Stimulated activated effector memory CD8-positive, alpha-beta T cell treated with anti-CD3 and anti-CD28 coated beads, Interleukin-12 subunit alpha, Interleukin-12 subunit beta, amount 100 ng/mL, for 72 hours (primary cell): Measurements from ENCODE around the gene CPLX1.
"Not testable (repeated sequence)": the region's sequence is repeated elsewhere in the genome, so short reads cannot be mapped to it uniquely, and the experiment has no call there.

Experiments used
- ATAC-seq: fragments of 150-1000 bp; cut with Tn5 transposase; 2 replicates; pipeline ENCODE4 v1.10.0; 2021
- DNase-seq, 2 donors: peaks; one replicate each; pipeline ENCODE4 v3.0.0; 2021 to 2022; ENCODE audit warnings: low spot score in 2 of 2
- H3K27ac Mint-ChIP-seq: one replicate; pipeline ENCODE4 v1.8.0; 2022; ENCODE audit warnings: mild to moderate bottlenecking, mixed read lengths
- H3K36me3 Mint-ChIP-seq: one replicate; pipeline ENCODE4 v1.8.0; 2022; ENCODE audit warnings: mild to moderate bottlenecking, mixed read lengths
- H3K4me1 Mint-ChIP-seq: one replicate; pipeline ENCODE4 v1.8.0; 2022; ENCODE audit warnings: mixed read lengths
- H3K4me3 Mint-ChIP-seq: one replicate; pipeline ENCODE4 v1.8.0; 2022; ENCODE audit warnings: mild to moderate bottlenecking, mixed read lengths
- H3K9me3 Mint-ChIP-seq: one replicate; pipeline ENCODE4 v1.8.0; 2022; ENCODE audit warnings: mixed read lengths

CPLX1 gene

DNA sequence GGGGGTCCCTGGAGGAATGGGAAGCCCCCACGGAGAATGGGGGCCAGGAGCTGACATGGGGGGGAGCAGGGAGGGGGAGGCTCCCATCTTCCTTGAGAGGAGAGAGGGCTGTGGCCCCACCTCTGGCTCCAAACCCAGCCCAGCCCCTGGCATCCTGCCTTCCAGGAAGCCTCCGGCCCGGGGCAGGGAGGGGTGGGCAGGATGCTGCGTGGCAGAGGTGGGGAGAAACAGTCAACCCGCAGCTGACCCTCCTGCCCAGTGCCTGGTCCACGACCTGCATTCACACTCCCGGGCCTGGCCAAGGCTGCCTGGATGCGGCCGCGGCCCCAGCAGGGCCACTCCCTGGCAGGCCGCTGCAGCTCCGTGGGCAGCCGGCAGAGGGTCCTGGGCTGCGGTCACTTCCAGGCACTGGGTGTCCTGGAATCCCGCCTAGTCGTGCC is 39.0 kb downstream of the CPLX1 start:
- no peaks in the 10 kb centered on the region for H3K9me3 Mint-ChIP-seq
- ATAC-seq = no peak
- peak overlapping the region; percentile 12 for H3K4me3 Mint-ChIP-seq
- peak in 1 of 2 donors; percentile 51 for DNase-seq
- H3K4me1 Mint-ChIP-seq = peaks cover 23% of the 10 kb centered on the region
- peaks cover 11% of the 10 kb centered on the region for H3K36me3 Mint-ChIP-seq
- no peak overlapping the region for H3K27ac Mint-ChIP-seq

DNA sequence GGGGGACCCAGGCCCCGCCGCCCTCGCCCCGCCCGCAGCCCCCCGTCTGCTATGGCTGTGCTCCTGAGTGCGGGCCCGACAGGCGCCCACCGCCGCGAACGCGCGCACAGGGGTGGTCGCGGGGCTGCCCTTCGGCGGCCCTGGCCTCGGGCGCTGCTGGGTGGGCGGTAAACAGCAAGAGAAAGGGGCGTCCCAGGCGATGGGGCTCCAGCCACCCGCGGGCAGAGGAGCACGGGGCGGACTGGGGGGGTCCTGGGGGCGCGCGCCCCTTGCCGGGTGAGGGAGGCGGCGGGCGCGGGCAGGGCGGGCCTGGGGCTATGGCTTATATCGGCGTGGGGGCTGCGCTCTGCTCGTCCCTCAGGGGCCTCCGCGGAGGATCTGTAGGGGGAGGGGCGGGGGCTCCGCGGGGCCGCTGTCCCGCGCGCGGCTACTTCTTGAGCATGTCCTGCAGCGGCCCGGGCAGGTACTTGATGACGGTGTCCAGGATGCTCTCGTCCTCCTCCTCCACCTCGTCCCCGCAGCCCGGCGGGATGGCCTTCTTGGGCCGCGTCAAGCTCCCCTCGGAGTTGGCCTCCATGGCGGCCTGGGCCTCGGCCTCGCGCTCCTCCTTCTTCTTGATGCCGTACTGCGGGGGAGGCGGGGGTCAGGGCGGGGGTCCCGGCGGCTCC is 39.7 kb downstream of the CPLX1 start:
- Mint-ChIP-seq H3K36me3 (peaks cover 18% of the 10 kb centered on the region), H3K4me1 (peaks cover 23% of the 10 kb centered on the region), H3K27ac (no peak overlapping the region), H3K9me3 (no peaks in the 10 kb centered on the region), H3K4me3 (peak overlapping the region; percentile 34)
- DNase-seq = no peak
- ATAC-seq = no peak

DNA sequence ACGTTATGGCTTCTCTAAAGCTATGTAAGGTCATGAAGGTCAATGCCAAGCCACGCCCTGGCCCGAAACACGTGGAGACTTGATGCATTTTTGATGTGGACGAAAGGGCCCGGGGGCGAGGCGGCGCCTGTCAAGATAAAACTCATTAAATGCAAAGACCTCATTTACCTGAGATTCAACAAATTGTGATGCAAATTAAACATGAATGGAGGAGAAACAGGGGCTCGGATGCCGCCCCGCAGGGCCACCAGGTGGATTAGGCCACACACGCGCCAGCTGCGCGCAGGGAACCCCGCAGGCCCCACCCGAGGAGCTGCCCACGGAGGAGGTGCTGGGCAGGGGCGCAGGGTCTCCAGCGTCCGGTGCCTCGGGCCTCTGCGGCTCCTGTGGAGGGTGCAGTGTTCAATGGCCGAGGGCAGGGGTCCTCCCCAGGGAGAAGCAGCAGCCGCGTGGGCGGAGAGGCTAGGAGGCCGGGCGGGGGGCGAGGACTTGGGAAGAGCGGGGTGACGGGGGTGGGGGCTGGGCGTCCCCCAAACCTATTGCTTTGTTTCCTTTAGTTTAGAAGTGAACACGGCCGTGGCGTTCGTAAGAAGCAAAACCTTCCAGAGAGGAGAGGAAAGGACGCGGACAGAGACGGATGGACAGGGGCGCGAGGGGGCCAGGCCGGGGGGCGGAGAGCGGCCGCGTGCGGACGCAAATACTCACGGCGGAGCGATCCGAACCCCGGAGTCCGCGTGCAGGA is 40.4 kb downstream of the CPLX1 start:
- no peak overlapping the region for H3K27ac Mint-ChIP-seq
- peaks cover 26% of the 10 kb centered on the region for H3K4me1 Mint-ChIP-seq

DNA sequence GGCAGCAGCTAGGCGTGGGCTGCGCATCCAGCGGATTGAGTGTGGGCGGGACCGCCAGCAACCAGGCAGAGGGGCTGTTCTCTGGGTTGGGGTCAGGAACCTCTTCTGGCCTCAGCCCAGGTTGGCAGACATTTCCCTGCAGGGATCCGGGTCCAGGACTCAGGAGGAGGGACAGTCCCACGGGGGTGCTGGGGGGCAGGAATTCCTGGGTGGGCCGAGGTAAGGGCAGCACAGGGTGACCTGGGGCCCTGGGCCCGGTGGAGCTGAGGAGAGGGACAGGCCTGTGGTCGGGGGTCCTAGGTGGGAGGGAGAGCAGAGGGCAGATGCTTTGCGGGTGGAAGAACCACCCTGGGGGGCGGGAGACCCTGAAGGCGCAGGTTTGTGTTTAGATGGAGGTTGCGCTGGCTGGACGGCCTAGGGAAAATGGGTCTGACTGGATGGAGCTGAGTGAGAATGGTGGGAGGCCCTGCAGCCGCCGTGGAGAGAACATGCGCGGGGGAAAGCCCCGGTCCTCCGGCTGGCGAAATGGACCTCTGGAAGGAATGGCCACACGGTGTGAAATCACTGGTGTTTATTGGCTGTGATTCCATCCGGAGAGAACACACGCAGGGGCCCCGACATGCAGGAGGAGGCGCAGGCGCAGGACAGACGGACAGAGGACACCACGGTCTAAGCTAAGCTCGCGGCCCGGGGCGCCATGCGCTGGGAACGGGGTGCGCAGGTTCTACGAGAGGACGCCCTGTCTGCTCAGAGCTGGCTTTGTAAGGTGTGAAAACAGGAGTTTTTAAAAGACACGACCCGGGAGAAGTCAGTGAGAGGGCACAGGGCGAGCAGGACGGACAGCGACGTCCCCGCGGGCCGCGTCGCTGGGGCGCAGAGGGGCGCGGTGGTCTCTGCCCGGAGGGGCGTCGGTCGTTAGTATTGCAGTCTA is 41.3 kb downstream of the CPLX1 start:
- ATAC-seq (no peak), DNase-seq (no peak)
- Mint-ChIP-seq H3K27ac (no peak overlapping the region), H3K36me3 (peaks cover 33% of the 10 kb centered on the region), H3K9me3 (no peaks in the 10 kb centered on the region), H3K4me3 (peak overlapping the region; percentile 34), H3K4me1 (peaks cover 34% of the 10 kb centered on the region)

More for the DNA sequence above, 40.4 kb downstream of the CPLX1 start:
- Mint-ChIP-seq H3K36me3 (peaks cover 25% of the 10 kb centered on the region), H3K9me3 (no peaks in the 10 kb centered on the region), H3K4me3 (peak overlapping the region; percentile 34)
- no peak for ATAC-seq
- no peak for DNase-seq

DNA sequence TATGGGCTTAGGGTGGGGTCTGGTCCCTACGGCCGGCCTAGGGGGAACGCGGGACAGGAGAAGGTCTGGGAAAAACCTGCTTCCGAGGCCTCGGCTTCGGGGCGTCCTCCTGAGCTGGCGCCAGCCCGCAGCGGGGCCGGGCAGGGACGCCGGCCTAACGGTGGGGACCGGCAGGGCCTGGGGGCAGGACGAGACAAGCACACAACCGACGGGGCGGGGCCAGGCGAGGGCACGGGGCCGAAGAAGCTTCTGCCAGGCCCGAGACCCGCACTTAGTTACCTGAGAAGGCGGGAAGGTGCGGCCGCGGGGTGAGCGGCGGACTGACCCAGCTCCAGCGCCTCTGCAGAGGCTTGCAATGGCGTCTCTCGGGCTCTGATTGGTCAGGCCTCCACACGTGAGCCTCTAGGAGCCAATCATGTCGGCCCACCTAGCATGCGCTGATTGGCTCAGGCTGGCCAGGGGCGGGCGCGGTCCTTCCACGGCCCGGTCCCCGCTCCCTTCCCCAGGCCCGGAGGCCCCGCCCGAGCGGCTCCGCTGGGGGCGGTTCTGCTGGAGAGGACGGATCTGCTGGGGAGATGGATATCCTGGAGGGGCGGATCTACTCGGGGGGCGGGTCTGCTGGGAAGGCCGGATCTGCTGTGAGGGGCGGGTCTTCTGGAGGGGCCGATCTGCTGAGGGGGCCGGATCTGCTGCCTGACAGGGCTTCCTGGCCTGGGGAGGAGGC is 44.3 kb downstream of the CPLX1 start:
- DNase-seq = peak; percentile 97 to 99
- Mint-ChIP-seq H3K36me3 (peaks cover 58% of the 10 kb centered on the region), H3K9me3 (no peaks in the 10 kb centered on the region), H3K4me1 (peaks cover 50% of the 10 kb centered on the region), H3K27ac (peak overlapping the region; percentile 96), H3K4me3 (peak overlapping the region; percentile 77)
- ATAC-seq = peak; percentile 96

DNA sequence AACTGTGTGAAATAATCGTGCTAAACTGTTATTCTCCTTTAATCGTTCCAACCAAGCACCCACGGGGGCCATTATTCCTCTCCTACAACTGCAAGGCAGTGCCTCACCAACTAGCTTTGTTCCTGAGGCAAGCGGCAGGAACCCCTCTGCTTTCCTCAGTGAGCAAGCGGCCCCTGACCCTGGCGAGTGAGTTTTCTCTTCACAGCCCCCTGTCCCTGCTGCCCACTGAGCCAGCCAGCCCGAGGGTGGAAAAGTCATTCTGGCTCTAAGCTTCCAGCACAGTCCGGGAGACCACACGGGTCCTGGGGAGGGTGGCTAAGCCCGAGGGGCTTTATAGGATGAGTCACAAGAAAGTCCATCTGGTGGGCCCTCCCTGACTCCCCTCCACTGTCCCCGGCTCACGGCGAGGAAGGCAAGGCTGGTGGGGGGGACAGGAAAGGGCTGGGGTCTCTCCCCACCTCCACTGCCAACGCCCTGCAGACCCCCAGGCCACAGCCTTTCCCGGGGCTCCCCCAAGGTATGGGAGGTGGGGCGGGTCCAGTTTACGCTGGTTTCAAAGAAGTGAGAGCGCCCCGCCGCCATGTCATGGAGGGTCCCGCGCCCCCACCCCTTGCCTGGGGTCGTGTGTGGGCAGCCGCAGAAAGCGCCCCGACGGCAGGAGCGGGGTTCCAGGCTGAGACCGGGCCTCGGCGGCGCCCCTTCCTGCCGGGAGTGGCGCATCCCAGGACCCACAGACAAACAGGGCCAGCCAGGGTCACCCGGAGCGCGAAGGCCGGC is 45.0 kb downstream of the CPLX1 start:
- H3K4me1 Mint-ChIP-seq = peaks cover 55% of the 10 kb centered on the region
- H3K36me3 Mint-ChIP-seq = peaks cover 65% of the 10 kb centered on the region
- H3K27ac Mint-ChIP-seq = peak overlapping the region; percentile 96
- ATAC-seq = no peak
- peak overlapping the region; percentile 77 for H3K4me3 Mint-ChIP-seq
- DNase-seq = no peak
- H3K9me3 Mint-ChIP-seq = no peaks in the 10 kb centered on the region

DNA sequence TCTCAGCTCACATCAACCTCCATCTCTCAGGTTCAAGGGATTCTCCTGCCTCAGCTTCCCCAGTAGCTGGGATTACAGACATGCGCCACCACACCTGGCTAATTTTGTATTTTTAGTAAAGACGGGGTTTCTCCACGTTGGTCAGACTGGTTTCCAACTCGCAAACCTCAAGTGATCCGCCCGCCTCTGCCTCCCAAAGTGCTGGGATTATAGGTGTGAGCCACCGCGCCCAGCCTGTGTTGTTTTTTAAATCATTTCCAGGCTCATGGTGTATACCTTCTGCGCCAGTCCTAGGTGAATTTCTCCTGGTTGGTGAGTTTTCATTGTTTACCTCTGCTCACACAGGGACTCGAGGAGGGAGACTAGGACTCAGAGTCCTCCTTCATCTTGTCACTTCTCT is 45.7 kb downstream of the CPLX1 start:
- not testable (repeated sequence) for DNase-seq, ATAC-seq, H3K9me3 Mint-ChIP-seq
- Mint-ChIP-seq H3K27ac (peak overlapping the region; percentile 96), H3K4me3 (peak overlapping the region; percentile 77), H3K4me1 (peaks cover 58% of the 10 kb centered on the region), H3K36me3 (peaks cover 72% of the 10 kb centered on the region)

DNA sequence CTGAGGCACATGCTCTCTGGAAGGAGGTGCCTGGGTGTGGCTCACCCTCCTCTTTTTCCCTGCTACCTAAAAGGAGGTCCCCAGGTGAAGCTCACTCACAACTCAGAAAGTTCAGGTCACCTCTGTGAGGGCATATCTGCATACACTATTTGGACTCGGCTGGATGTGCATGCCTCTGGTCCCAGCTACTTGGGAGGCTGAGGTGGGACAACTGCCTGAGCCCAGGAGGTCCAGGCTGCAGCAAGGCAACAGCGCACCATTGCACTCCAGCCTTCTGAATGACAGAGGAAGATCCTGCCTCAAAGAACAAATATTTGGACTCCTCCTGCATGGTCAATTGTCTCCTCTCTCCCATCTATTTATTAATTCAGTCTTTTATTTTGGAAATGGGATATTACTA is 46.4 kb downstream of the CPLX1 start:
- Mint-ChIP-seq H3K36me3 (peaks cover 79% of the 10 kb centered on the region), H3K4me1 (peaks cover 58% of the 10 kb centered on the region), H3K4me3 (peak overlapping the region; percentile 77), H3K9me3 (no peaks in the 10 kb centered on the region), H3K27ac (peak overlapping the region; percentile 34)
- no peak for DNase-seq
- ATAC-seq = no peak

DNA sequence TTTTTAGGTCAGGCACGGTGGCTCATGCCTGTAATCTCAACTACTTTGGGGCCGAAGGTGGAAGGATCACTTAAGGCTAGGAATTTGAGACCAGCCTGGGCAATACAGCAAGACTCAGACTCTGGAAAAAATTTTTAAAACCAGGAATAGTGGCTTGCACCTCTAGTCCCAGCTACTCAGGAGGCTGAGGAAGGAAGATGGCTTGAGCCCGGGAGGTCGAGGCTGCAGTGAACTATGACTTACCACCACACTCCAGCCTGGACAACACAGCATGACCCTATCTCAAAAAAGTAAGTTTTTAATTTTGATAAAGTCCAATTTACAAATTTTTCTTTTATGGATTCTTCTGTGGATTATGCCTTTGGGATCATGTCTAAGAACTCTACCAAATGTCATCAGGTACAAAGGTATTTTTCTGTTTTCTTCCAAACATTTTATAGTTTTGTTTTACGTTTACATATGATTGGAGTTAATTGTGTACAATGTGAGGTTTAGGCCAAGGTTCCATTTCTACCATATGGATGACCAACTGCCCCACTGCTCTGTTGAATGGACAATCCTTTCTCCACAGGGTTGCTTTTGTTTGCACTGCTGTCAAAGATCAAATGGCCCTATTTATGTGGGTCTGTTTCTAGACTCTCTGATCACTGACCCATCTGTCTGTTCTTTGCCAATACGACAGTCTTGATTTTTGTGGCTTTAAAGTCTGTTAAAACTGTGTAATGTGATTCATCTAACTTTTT is 48.2 kb downstream of the CPLX1 start:
- H3K9me3 Mint-ChIP-seq = no peaks in the 10 kb centered on the region
- H3K27ac Mint-ChIP-seq = peak overlapping the region; percentile 82
- peaks cover 86% of the 10 kb centered on the region for H3K36me3 Mint-ChIP-seq
- ATAC-seq = no peak
- no peak overlapping the region for H3K4me3 Mint-ChIP-seq
- H3K4me1 Mint-ChIP-seq = peaks cover 65% of the 10 kb centered on the region
- DNase-seq = no peak

DNA sequence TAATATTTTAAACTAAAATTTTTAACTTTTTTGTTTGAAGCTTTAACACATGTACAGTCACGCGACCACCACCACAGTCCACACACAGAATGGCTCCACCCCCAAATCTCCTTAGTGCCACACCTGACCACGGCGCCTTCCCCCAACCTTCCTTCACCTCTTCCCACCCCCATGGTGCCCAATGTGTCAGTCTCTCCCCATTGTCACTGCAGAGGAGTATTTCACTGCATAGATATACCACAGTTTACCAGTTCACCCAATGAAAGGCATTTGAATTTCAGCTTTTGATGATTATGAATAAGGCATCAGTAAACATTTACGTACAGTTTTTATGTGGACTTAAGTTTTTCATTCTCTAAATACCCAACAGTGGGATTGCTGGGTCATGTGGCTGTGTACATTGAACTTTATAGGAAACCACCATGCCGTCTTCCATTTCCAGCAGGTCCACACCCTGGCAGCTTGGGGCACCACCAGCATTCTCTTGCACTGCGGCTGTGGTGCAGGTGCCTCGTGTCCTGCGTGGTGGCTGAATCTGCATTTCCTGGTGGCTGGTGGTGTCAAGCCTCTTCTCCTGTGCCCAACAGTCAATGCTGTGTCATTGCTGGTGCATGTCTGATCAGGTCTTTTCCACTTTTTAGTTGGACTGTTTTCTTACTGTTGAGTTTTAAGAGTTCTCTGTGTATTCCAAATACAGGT is 49.0 kb downstream of the CPLX1 start:
- Mint-ChIP-seq H3K4me1 (peaks cover 58% of the 10 kb centered on the region), H3K4me3 (no peak overlapping the region), H3K27ac (peak overlapping the region; percentile 69), H3K36me3 (peaks cover 88% of the 10 kb centered on the region), H3K9me3 (no peaks in the 10 kb centered on the region)
- no peak for ATAC-seq
- no peak for DNase-seq

DNA sequence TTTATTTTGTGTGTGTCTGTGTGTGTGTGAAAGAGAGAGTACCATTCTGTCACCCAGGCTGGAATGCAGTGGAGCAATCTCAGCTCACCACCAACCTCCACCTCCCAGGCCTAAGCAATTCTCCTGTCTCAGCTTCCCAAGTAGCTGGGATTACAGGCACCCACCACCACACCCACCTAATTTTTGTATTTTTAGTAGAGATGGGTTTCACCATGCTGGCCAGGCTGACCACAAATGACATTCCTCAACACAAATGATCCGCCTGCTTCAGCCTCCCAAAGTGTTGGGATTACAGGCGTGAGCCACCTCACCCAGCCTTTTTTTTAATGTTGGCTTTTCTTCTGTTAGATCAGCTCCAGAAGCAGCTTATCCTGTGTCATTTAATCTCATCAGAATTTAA is 50.4 kb downstream of the CPLX1 start:
- not testable (repeated sequence) for ATAC-seq, H3K9me3 Mint-ChIP-seq, DNase-seq
- Mint-ChIP-seq H3K4me3 (peak overlapping the region; percentile 5), H3K36me3 (peaks cover 88% of the 10 kb centered on the region), H3K4me1 (peaks cover 56% of the 10 kb centered on the region), H3K27ac (peak overlapping the region; percentile 69)

DNA sequence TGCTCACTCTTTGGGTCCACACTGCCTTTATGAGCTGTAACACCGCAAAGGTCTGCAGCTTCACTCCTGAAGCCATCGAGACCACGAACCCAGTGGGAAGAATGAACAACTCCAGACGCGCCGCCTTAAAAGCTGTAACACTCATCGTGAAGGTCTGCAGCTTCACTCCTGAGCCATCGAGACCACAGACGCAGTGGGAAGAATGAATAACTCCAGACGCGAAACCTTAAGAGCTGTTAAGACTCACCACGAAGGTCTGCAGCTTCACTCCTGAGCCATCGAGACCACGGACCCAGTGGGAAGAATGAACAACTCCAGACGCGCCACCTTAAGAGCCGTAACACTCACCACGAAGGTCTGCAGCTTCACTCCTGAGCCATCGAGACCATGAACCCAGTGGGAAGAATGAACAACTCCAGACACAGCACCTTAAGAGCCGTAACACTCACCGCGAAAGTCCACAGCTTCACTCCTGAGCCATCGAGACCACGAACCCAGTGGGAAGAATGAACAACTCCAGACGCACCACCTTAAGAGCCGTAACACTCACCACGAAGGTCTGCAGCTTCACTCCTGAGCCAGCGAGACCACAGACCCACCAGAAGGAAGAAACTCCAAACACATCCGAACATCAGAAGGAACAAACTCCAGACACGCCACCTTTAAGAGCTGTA is 51.4 kb downstream of the CPLX1 start:
- H3K9me3 Mint-ChIP-seq, DNase-seq, ATAC-seq: not testable (repeated sequence)
- Mint-ChIP-seq H3K36me3 (peaks cover 88% of the 10 kb centered on the region), H3K4me3 (peak overlapping the region; percentile 5), H3K27ac (peak overlapping the region; percentile 69), H3K4me1 (peaks cover 55% of the 10 kb centered on the region)

DNA sequence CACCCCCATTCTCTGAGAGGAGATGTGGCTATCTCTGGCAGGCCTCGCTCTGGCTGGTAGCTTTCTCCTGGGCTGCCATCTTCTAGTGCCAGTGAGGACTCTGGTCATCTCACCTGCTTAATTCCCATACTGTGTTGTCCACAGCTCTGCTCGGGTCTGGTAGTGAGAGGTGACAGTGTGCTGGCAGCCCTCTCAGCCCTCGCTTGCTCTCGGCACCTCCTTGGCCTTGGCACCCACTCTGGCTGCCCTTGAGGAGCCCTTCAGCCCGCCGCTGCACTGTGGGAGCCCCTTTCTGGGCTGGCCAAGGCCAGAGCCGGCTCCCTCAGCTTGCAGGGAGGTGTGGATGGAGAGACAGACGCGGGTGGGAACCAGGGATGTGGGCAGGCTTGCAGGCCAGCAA is 52.7 kb downstream of the CPLX1 start:
- peaks cover 86% of the 10 kb centered on the region for H3K36me3 Mint-ChIP-seq
- peak overlapping the region; percentile 54 for H3K27ac Mint-ChIP-seq
- H3K9me3 Mint-ChIP-seq = no peaks in the 10 kb centered on the region
- DNase-seq (no peak), ATAC-seq (no peak)
- H3K4me3 Mint-ChIP-seq = no peak overlapping the region
- H3K4me1 Mint-ChIP-seq = peaks cover 51% of the 10 kb centered on the region
